Panc1 (cell line): ENCODE results near the gene COMMD8. TPM values are rescaled to one million over a fixed set of nuclear protein-coding genes. Genes with fewer than 3 reads are reported as not detected.
A peak's percentile ranks its signal among the peaks of the same experiment; 100 is the strongest.

ENCODE experiments used
- ATAC-seq: fragments of 200-7000 bp; cut with Tn5 transposase; 2 replicates; pipeline ENCODE4 v1.9.1; 2020; ENCODE audit warnings: mild to moderate bottlenecking, moderate library complexity
- BruUV-seq: library from RNA; stranded (reverse); fragments of 400-500 nt; replicated peaks from 2 replicates; lab custom pipeline; 2021; lab: Mats Ljungman, UMichigan
- CTCF ChIA-PET: fragments of 300-600 bp; sonication (Branson Sonifier 250); formaldehyde crosslinking; loops from one replicate; lab custom pipeline; 2022; ENCODE audit warnings: antibody characterized with exemption; lab: Charles Lee
- POLR2A ChIA-PET: fragments of 300-600 bp; sonication (Branson Sonifier 250); formaldehyde crosslinking; loops from one replicate; lab custom pipeline; 2022; ENCODE audit warnings: antibody characterized with exemption; lab: Charles Lee
- DNase-seq: peaks from one replicate; pipeline ENCODE4 v3.0.0-alpha.2; 2010; ENCODE audit warnings: low read depth, low spot score
- H3K27ac ChIP-seq: 2 replicates; pipeline ENCODE4 v1.5.1; 2011; ENCODE audit warnings: mild to moderate bottlenecking, low read length, inconsistent platforms
- H3K27me3 ChIP-seq: fragments of 200-500 bp; sonication (Bioruptor generic); 2 replicates; pipeline ENCODE4 v1.6.0; 2014; ENCODE audit warnings: low read length, inconsistent platforms; ENCODE audit not compliant: control insufficient read depth, insufficient read depth
- H3K36me3 ChIP-seq: fragments of 200-500 bp; sonication (Bioruptor generic); 2 replicates; pipeline ENCODE4 v1.5.1; 2014; ENCODE audit warnings: inconsistent platforms, mild to moderate bottlenecking, low read length, moderate library complexity; ENCODE audit not compliant: control insufficient read depth, insufficient read depth
- H3K4me1 ChIP-seq: 2 replicates; pipeline ENCODE4 v1.5.1; 2011; ENCODE audit warnings: inconsistent platforms, mild to moderate bottlenecking, low read length, moderate library complexity; ENCODE audit not compliant: control insufficient read depth, insufficient read depth
- H3K4me3 ChIP-seq, 2 experiments: 2 replicates each; pipeline ENCODE4 v1.5.1; 2011 to 2012; ENCODE audit warnings: low read depth in 2 of 2, low read length in 2 of 2, mild to moderate bottlenecking in 2 of 2, inconsistent platforms in 1 of 2, moderate library complexity in 1 of 2
- H3K9me3 ChIP-seq: fragments of 200-500 bp; sonication (Bioruptor generic); 2 replicates; pipeline ENCODE4 v1.5.1; 2014; ENCODE audit warnings: low read depth, mild to moderate bottlenecking, inconsistent platforms, low read length, moderate library complexity; ENCODE audit not compliant: control insufficient read depth, insufficient read depth
- POLR2AphosphoS5 ChIP-seq: IDR thresholded peaks from 2 replicates; pipeline ENCODE4 v1.6.1; 2012; ENCODE audit warnings: mild to moderate bottlenecking, low read depth, low read length, moderate library complexity
- SIN3A ChIP-seq: IDR thresholded peaks from 2 replicates; pipeline ENCODE4 v1.6.1; 2012; ENCODE audit warnings: low read depth, mild to moderate bottlenecking, low read length, moderate library complexity, borderline replicate concordance; ENCODE audit not compliant: insufficient read depth
- TCF7L2 ChIP-seq: IDR thresholded peaks from 2 replicates; pipeline ENCODE4 v1.6.1; 2011; ENCODE audit warnings: mild to moderate bottlenecking, low read depth, low read length, inconsistent platforms
- in situ Hi-C: cut with HindIII; loops from 2 replicates; pipeline ENCODE4 v1.10.0; 2016; ENCODE audit warnings: low sequenced_read_pairs, low pct_unique_long_range_greater_than_20kb
- intact Hi-C: fragments of 100-400 bp; cut with micrococcal nuclease; formaldehyde crosslinking; loops from one replicate; pipeline ENCODE4 v1.10.0; 2022; ENCODE audit not compliant: unreplicated experiment
- total RNA-seq: library from RNA; stranded (reverse); gene quantifications from one replicate; pipeline ENCODE4 v1.2.1, GENCODE V29; 2021; ENCODE audit not compliant: unreplicated experiment
- TF ChIP-seq, protein P1 (sequence below): fragments of 450-650 bp; IDR thresholded peaks from 2 replicates; pipeline ENCODE4 v1.5.1; 2017; ENCODE audit warnings: mild to moderate bottlenecking
- TF ChIP-seq, protein P2 (sequence below), 2 experiments: IDR thresholded peaks; 2 replicates each; pipeline ENCODE4 v1.6.1; 2011 to 2012; ENCODE audit warnings: low read depth in 2 of 2, control low read depth in 1 of 2, low read length in 1 of 2, mild to moderate bottlenecking in 1 of 2, moderate library complexity in 1 of 2; ENCODE audit not compliant: insufficient read depth in 1 of 2

Gene COMMD8
- total RNA-seq, 1 experiment from 2014 or later: 22.0 TPM

DNA sequence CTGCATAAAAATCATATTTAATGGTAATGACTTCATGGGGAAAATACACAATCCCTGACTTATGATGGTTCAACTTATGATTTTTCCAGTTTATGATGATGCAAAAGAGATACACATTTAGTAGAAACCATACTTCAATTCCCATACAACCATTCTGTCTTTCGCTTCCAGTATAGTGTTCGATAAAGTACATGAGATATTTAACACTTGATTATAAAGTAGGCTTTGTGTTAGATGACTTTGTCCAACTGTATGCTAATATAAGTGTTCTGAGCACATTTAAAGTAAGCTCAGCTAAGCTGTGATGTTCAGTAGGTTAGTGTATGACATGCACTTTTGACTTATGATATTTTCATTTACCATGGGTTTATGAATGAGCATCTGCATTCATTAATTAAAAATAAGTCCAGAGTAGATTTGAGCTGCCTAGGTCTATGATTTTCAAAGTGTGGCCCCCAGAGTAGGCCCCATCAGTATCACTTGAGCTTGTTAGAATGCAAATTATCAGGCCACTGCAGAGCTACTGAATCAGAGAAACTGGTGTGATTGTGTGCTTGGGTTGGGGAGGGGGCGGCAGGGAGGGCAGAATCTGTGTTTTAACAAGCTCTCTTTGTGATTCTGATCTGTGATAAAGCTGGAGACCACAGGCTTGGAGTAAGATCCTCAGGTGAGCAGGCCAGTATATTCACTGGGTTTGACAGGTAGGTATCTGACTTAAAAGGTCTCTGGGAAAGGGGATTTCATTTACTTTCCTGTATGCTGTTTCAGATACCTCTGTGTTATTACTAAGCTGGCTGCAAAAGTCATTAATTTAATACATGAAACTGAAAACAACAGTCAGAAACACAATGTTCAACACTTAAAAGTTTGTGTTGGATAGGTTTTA, 30.0 kb upstream of the COMMD8 start:
- no peak for DNase-seq
- POLR2A ChIA-PET: no interaction called here
- in situ Hi-C loops: no loop called here

DNA sequence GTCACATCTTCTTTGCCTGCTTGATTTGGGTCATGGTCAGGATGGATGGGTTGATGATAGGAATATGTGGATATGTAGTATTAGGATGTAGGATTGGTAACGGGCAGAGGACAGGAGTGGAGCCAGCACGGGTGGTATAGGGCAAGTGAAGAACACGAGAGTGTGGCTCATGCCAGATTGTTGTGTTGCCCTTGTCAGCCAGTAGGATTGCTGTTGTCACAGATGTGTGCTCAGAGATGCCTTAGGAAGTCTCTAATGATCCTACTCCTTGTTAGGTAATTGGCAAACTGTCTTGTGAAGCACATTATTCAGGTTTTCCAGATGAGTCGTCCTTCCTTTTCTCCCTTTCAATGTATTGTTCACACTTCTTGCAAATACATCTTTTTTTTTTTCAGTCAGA, 27.0 kb upstream of the COMMD8 start:
- in situ Hi-C loops (no loop called here), intact Hi-C loops (no loop called here)
- H3K36me3 ChIP-seq: no peaks in the 10 kb centered on the region; the same call in 1 of the 2 replicates
- no peak overlapping the region for H3K4me3 ChIP-seq
- H3K9me3 ChIP-seq: no peaks in the 10 kb centered on the region
- TF ChIP-seq SIN3A: no peak
- TF ChIP-seq, protein P1, sequence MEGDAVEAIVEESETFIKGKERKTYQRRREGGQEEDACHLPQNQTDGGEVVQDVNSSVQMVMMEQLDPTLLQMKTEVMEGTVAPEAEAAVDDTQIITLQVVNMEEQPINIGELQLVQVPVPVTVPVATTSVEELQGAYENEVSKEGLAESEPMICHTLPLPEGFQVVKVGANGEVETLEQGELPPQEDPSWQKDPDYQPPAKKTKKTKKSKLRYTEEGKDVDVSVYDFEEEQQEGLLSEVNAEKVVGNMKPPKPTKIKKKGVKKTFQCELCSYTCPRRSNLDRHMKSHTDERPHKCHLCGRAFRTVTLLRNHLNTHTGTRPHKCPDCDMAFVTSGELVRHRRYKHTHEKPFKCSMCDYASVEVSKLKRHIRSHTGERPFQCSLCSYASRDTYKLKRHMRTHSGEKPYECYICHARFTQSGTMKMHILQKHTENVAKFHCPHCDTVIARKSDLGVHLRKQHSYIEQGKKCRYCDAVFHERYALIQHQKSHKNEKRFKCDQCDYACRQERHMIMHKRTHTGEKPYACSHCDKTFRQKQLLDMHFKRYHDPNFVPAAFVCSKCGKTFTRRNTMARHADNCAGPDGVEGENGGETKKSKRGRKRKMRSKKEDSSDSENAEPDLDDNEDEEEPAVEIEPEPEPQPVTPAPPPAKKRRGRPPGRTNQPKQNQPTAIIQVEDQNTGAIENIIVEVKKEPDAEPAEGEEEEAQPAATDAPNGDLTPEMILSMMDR: peak; percentile 54
- TF ChIP-seq, protein P2, sequence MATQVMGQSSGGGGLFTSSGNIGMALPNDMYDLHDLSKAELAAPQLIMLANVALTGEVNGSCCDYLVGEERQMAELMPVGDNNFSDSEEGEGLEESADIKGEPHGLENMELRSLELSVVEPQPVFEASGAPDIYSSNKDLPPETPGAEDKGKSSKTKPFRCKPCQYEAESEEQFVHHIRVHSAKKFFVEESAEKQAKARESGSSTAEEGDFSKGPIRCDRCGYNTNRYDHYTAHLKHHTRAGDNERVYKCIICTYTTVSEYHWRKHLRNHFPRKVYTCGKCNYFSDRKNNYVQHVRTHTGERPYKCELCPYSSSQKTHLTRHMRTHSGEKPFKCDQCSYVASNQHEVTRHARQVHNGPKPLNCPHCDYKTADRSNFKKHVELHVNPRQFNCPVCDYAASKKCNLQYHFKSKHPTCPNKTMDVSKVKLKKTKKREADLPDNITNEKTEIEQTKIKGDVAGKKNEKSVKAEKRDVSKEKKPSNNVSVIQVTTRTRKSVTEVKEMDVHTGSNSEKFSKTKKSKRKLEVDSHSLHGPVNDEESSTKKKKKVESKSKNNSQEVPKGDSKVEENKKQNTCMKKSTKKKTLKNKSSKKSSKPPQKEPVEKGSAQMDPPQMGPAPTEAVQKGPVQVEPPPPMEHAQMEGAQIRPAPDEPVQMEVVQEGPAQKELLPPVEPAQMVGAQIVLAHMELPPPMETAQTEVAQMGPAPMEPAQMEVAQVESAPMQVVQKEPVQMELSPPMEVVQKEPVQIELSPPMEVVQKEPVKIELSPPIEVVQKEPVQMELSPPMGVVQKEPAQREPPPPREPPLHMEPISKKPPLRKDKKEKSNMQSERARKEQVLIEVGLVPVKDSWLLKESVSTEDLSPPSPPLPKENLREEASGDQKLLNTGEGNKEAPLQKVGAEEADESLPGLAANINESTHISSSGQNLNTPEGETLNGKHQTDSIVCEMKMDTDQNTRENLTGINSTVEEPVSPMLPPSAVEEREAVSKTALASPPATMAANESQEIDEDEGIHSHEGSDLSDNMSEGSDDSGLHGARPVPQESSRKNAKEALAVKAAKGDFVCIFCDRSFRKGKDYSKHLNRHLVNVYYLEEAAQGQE (IDR thresholded peaks at IDR 0.05; ENCODE audit: insufficient read depth in 1 of 2, low read depth in 2 of 2, low read length in 1 of 2): no peak
- no peaks in the 10 kb centered on the region for H3K4me1 ChIP-seq
- DNase-seq: peak; percentile 32
- ATAC-seq: peak; percentile 85
- ChIA-PET CTCF (interaction anchor here (0.7 kb wide), 1 partner anchor 327 kb away, joined by 3 read pairs; no protein-coding TSS in a partner anchor), POLR2A (no interaction called here)
- no peaks in the 10 kb centered on the region for H3K27me3 ChIP-seq
- H3K27ac ChIP-seq: no peak overlapping the region
- no TSS peak for BruUV-seq

More for the DNA sequence above, 30.0 kb upstream of the COMMD8 start:
- Histone ChIP-seq H3K4me3 (no peak overlapping the region), H3K36me3 (no peaks in the 10 kb centered on the region; the same call in 1 of the 2 replicates), H3K27ac (no peak overlapping the region), H3K4me1 (no peaks in the 10 kb centered on the region), H3K9me3 (no peaks in the 10 kb centered on the region), H3K27me3 (no peaks in the 10 kb centered on the region)
- CTCF ChIA-PET: interaction anchor here (1.1 kb wide), 1 partner anchor 9 kb away, joined by 3 read pairs; the partner anchor contains the start of gene ATP10D
- intact Hi-C loops: no loop called here
- no peak for ATAC-seq
- BruUV-seq: no TSS peak
- TF ChIP-seq TCF7L2 (no peak), POLR2AphosphoS5 (no peak), SIN3A (no peak)
- TF ChIP-seq, protein P2 (IDR thresholded peaks at IDR 0.05; ENCODE audit: insufficient read depth in 1 of 2, low read depth in 2 of 2, low read length in 1 of 2): no peak
- TF ChIP-seq, protein P1: no peak
